KMS-11 (cell line): ENCODE measurements around the gene PTPRN2.

Experiments
- H2AFZ ChIP-seq: fragments of 200-600 bp; sonication (generic); 2 replicates; pipeline ENCODE4 v1.6.1; 2016; ENCODE audit warnings: antibody characterized with exemption, mixed run types, low read depth
- H3K27ac ChIP-seq: fragments of 200-600 bp; sonication (generic); 2 replicates; pipeline ENCODE4 v1.6.1; 2016; ENCODE audit warnings: mild to moderate bottlenecking, mixed run types
- H3K27me3 ChIP-seq: fragments of 200-600 bp; sonication (generic); 2 replicates; pipeline ENCODE4 v1.6.1; 2017; ENCODE audit warnings: mild to moderate bottlenecking, low read depth, mixed run types, moderate library complexity; ENCODE audit not compliant: insufficient read depth
- H3K36me3 ChIP-seq: fragments of 200-600 bp; sonication (generic); 2 replicates; pipeline ENCODE4 v1.6.1; 2017; ENCODE audit warnings: mild to moderate bottlenecking, mixed run types; ENCODE audit not compliant: insufficient read depth
- H3K4me1 ChIP-seq: fragments of 200-600 bp; sonication (generic); 2 replicates; pipeline ENCODE4 v1.6.1; 2016; ENCODE audit warnings: mild to moderate bottlenecking, low read depth, mixed run types; ENCODE audit not compliant: poor library complexity, severe bottlenecking
- H3K4me2 ChIP-seq: fragments of 200-600 bp; sonication (generic); 2 replicates; pipeline ENCODE4 v1.7.0; 2016; ENCODE audit warnings: mild to moderate bottlenecking, mixed run types
- H3K4me3 ChIP-seq: fragments of 200-600 bp; sonication (generic); IDR thresholded peaks from 2 replicates; pipeline ENCODE4 v1.6.1; 2017; ENCODE audit warnings: low read depth, low read length, mixed read lengths; ENCODE audit not compliant: insufficient read depth
- H3K79me2 ChIP-seq: fragments of 200-600 bp; sonication (generic); 2 replicates; pipeline ENCODE4 v1.6.1; 2016; ENCODE audit warnings: low read depth, mixed run types; ENCODE audit not compliant: insufficient read depth
- H3K9ac ChIP-seq: fragments of 200-600 bp; sonication (generic); 2 replicates; pipeline ENCODE4 v1.6.1; 2016; ENCODE audit warnings: mild to moderate bottlenecking, mixed run types
- H4K20me1 ChIP-seq: fragments of 200-600 bp; sonication (generic); 2 replicates; pipeline ENCODE4 v1.6.1; 2016; ENCODE audit warnings: mild to moderate bottlenecking, mixed run types; ENCODE audit not compliant: insufficient read depth
- TF ChIP-seq, protein P1 (sequence below): fragments of 200-600 bp; sonication (generic); conservative IDR thresholded peaks from 2 replicates; pipeline ENCODE4 v1.6.1; 2017; ENCODE audit warnings: low read depth, mild to moderate bottlenecking, antibody characterized with exemption, low read length, moderate library complexity, mixed read lengths

PTPRN2 gene

GRCh38 chr7:157819455-157819807 lies 768.2 kb downstream of the PTPRN2 start:
- Histone ChIP-seq H3K9ac (no peak overlapping the region), H3K27ac (no peak overlapping the region), H3K4me2 (no peak overlapping the region), H3K4me3 (no peak overlapping the region), H4K20me1 (no peaks in the 10 kb centered on the region), H3K79me2 (no peaks in the 10 kb centered on the region), H3K27me3 (peaks cover 3% of the 10 kb centered on the region; the same call in 1 of the 2 replicates), H2AFZ (no peak overlapping the region), H3K36me3 (no peaks in the 10 kb centered on the region), H3K4me1 (no peaks in the 10 kb centered on the region)
- TF ChIP-seq, protein P1, sequence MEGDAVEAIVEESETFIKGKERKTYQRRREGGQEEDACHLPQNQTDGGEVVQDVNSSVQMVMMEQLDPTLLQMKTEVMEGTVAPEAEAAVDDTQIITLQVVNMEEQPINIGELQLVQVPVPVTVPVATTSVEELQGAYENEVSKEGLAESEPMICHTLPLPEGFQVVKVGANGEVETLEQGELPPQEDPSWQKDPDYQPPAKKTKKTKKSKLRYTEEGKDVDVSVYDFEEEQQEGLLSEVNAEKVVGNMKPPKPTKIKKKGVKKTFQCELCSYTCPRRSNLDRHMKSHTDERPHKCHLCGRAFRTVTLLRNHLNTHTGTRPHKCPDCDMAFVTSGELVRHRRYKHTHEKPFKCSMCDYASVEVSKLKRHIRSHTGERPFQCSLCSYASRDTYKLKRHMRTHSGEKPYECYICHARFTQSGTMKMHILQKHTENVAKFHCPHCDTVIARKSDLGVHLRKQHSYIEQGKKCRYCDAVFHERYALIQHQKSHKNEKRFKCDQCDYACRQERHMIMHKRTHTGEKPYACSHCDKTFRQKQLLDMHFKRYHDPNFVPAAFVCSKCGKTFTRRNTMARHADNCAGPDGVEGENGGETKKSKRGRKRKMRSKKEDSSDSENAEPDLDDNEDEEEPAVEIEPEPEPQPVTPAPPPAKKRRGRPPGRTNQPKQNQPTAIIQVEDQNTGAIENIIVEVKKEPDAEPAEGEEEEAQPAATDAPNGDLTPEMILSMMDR, result no peak

- Histone ChIP-seq H3K79me2 (no peaks in the 10 kb centered on the region), H3K36me3 (no peaks in the 10 kb centered on the region), H3K27me3 (peaks cover 3% of the 10 kb centered on the region; the same call in 1 of the 2 replicates), H3K4me3 (no peak overlapping the region), H4K20me1 (no peaks in the 10 kb centered on the region), H3K9ac (no peak overlapping the region), H3K4me2 (no peak overlapping the region), H3K27ac (no peak overlapping the region), H2AFZ (no peak overlapping the region), H3K4me1 (no peaks in the 10 kb centered on the region)
- TF ChIP-seq, protein P1, result no peak
These were observed 768.7 kb downstream of the PTPRN2 start for GRCh38 chr7:157818701-157819454.

DNA sequence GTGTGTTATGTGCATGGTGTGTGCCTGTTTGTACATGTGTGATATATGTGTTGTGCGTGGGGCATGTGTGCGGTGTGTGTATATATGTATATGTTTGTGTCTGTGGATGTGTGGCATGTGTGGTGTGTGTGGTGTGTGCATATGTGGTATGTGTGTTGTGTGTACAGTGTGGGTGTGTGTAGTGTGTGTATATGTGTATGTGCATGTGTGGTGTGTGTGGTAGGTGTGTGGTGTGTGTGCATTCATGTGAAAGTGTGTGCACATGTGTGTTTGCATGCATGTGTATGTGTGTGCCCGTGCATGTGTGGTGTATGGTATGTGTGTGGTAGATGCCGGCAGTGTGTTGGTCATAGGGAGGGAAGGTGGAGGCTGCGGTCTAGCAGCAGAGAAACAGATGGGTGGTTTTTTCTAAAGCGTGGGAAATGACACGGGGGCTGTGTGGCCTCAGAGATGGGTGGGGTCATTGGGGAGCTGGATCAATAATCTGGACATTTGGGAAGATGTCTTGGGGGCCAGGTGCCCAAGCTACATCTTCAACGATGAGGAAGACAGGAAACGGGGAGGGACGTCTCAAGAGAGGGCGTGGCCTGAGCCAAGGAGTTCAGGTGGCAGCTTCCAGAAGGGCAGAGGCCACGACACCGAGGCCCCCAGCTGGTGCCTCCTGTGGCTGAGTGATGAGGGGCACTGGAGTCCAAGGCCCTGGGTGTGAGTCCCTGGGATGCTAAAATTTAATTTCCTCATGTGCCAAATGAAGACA lies 769.5 kb downstream of the PTPRN2 start:
- no peak overlapping the region for H2AFZ ChIP-seq
- no peaks in the 10 kb centered on the region for H4K20me1 ChIP-seq
- no peak overlapping the region for H3K27ac ChIP-seq
- H3K27me3 ChIP-seq, result peaks cover 3% of the 10 kb centered on the region; the same call in 1 of the 2 replicates
- H3K36me3 ChIP-seq, result no peaks in the 10 kb centered on the region
- no peak overlapping the region for H3K4me2 ChIP-seq
- H3K4me1 ChIP-seq, result no peaks in the 10 kb centered on the region
- no peaks in the 10 kb centered on the region for H3K79me2 ChIP-seq
- no peak overlapping the region for H3K9ac ChIP-seq
- TF ChIP-seq, protein P1, result no peak
- H3K4me3 ChIP-seq, result no peak overlapping the region

DNA sequence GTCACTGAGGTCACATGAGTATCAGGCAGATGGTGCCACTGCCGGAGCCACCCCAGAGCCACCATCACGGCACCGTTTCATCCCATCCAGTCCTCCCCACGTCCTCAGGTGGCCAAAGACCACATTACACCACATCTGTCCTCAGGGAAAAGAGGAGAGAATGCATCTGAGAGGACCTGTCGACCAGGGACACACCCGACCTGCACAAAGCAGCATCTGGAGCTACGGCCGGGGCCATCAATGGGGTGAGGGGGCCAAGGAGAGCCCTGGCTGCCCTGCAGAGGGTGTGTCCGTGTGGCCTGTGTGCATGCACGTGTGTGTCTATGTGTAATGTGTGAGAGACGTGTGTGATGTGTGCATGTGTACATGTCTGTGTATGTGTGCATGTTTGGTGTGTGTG lies 770.2 kb downstream of the PTPRN2 start:
- no peaks in the 10 kb centered on the region for H4K20me1 ChIP-seq
- peaks cover 3% of the 10 kb centered on the region; the same call in 1 of the 2 replicates for H3K27me3 ChIP-seq
- no peaks in the 10 kb centered on the region for H3K4me1 ChIP-seq
- no peak overlapping the region for H3K4me2 ChIP-seq
- H3K79me2 ChIP-seq, result no peaks in the 10 kb centered on the region
- no peak overlapping the region for H3K27ac ChIP-seq
- H3K36me3 ChIP-seq, result no peaks in the 10 kb centered on the region
- TF ChIP-seq, protein P1, result no peak
- H2AFZ ChIP-seq, result no peak overlapping the region
- no peak overlapping the region for H3K9ac ChIP-seq
- no peak overlapping the region for H3K4me3 ChIP-seq
